HS-5 (cell line): ENCODE measurements around the gene AOC2.

Experiments
- DNase-seq: peaks from one replicate; pipeline ENCODE4 v3.0.0-alpha.2; 2012; ENCODE audit warnings: low read depth

AOC2 gene, protein sequence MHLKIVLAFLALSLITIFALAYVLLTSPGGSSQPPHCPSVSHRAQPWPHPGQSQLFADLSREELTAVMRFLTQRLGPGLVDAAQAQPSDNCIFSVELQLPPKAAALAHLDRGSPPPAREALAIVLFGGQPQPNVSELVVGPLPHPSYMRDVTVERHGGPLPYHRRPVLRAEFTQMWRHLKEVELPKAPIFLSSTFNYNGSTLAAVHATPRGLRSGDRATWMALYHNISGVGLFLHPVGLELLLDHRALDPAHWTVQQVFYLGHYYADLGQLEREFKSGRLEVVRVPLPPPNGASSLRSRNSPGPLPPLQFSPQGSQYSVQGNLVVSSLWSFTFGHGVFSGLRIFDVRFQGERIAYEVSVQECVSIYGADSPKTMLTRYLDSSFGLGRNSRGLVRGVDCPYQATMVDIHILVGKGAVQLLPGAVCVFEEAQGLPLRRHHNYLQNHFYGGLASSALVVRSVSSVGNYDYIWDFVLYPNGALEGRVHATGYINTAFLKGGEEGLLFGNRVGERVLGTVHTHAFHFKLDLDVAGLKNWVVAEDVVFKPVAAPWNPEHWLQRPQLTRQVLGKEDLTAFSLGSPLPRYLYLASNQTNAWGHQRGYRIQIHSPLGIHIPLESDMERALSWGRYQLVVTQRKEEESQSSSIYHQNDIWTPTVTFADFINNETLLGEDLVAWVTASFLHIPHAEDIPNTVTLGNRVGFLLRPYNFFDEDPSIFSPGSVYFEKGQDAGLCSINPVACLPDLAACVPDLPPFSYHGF

DNA sequence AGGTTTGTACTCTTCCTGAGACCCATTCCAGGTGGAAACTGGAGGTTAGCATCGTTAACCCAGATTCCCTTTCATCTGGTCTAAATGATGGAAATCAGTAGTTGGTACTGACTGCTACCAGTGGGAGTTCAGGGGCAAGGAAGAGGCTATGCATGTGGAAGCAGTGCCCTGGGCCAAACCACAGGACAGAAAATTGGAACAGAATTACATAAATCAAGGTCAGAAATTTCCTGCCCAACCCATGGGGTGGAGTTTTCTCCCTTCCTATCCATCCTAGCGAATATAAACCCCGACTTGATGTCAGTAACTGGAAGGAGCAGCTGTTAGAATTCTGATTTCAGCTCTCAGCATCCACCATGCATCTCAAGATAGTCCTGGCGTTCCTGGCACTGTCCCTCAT lies at the start of gene AOC2:
Gene AOC2, plus strand, starts transcription at position 310 of the 400 bp plus-strand sequence. Its CDS starts 47 bp downstream, at position 357.
- DNase-seq: no peak

DNA sequence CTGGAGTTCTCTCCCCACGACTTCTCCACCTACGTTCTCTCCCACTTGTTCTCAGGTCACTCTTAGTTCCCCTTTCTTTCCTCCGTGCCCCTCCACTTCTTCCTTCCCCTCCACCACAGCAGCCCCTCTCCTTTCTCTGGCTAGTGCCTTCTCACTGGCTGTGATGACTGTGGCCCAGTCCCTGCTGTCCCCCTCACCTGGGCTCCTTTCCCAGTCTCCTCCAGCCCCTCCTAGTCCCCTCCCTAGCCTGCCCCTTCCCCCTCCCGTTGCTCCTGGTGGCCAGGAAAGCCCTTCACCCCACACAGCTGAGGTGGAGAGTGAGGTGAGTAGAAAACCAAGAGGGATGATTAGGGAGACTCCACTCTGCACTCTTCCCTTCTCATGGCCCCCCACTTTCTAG lies 49.3 kb upstream of the AOC2 start:
- DNase-seq: no peak

DNA sequence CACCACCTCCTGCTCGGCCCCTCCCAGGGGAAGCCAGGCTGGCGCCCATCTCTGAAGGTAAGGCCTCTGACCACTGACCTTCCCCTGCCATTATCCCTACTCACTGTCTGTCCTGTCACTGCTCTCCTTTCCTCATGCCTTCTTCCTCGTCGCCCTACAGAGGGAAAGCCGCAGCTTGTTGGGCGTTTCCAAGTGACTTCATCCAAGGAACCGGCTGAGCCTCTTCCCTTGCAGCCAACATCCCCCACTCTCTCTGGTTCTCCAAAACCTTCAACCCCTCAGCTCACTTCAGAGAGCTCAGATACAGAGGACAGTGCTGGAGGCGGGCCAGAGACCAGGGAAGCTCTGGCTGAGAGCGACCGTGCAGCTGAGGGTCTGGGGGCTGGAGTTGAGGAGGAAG lies 48.9 kb upstream of the AOC2 start:
- DNase-seq: no peak

GRCh38 chr17:42796066-42796758 lies 48.2 kb upstream of the AOC2 start:
- no peak for DNase-seq

GRCh38 chr17:42797067-42798007 lies 47.0 kb upstream of the AOC2 start:
- no peak for DNase-seq

DNA sequence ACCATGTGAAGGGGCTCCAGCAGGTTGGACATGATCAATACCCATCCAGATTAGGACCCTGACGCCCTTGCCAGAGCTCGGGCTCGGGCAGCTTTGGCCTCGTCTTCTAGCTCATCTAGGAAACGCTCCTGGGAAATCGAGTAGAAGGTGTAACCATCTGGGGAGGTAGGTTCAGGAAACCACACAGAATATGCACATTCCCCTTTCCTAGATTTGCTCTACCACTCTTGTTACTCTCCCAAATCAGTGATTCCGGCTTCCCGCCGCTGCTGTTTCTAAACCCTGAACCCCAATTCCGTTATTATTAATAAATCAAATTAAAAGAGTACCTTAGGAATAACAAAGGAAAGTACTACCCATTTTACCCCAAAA lies 46.4 kb upstream of the AOC2 start:
- no peak for DNase-seq

- peak; percentile 53 for DNase-seq
Observed at GRCh38 chr17:42798383-42799380, 45.7 kb upstream of the AOC2 start, which contains the start of the genes CNTD1 and COA3. Gene CNTD1, plus strand, starts transcription at chr17:42798861. Its CDS starts 207 bp downstream, at chr17:42799068. Gene COA3, minus strand, starts transcription at chr17:42798704. Its CDS starts 23 bp downstream, at chr17:42798681.

DNA sequence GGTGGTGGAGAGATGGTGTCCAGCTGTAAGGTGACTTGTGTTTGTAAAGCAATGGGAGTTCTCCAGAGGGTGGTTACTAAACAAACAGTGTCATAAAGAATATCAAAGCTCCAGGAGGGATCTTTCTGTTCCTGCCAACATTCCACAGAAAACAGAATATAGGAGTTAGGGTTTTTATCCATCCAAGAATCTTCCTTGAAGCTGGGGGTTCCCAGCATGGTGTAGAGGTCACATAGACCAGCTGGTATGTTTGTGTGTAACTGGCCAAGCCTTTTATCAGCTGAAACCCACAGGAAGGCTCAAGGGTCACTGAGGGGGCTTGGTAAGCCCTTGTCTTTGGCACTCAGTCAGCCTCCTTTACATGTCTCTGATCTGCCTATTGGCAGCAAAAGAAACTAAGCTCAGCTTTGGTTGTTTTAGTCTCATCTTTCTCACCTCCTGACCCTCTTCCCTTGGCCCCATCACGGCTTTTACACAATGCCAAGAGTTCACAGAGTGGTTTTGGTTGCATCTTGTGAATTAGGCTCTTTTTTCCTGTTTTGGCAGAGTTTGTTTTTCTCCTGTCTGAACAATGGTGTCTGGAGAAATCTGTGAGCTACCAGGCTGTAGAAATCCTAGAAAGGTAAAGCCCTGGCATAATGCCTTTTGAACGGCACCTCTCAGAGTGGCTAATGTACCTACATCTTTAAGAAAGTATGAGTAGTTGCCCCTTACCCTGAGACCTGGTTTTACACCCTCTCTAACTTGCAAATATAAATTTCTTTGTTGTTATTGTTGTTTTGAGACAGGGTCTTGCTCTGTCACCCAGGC lies 41.1 kb upstream of the AOC2 start:
- DNase-seq: no peak

DNA sequence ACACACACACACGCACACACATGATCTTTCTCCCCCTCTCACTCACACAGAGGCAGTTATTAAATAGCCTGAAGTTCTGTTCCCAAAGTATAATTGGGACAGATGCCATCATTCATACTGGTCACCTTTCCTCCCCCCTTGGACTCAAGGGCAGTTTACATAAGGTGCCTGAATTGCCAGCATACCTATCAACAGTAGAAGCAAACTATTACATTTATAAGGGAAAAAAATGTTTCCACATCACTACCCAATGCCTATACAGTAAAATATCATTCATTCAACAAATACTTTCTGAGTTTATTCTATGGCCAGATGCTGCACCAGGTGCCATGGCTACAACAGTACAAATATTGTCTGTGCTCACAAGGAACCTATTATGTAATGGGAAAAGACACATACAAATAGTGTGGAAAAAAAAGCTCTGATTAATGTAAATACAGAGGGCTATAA lies 39.4 kb upstream of the AOC2 start:
- DNase-seq: no peak

DNA sequence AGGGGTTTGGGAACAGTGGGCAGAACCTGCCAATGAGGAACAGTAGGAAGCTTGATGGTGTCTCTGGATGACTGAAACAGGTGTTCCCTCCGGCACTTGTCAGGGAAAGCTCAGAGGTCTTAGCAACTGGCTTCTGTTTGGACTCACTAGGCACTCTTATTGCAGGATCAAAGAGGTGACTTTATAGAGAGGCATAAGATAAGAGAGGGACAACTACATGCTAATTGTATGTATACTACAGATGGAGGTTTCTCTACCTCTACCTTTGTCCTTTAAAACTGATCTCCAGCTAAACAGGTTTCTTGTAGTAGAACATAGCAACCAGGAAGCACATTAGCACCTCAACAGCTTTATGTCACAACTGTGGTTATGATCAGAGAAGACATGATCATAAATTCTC lies 38.1 kb upstream of the AOC2 start:
- DNase-seq: no peak

GRCh38 chr17:42809250-42809649 lies 35.1 kb upstream of the AOC2 start:
- peak; percentile 61 for DNase-seq

- peak; percentile 93 for DNase-seq
Observed at GRCh38 chr17:42814633-42815399, 29.6 kb upstream of the AOC2 start.

GRCh38 chr17:42817866-42818265 lies 26.5 kb upstream of the AOC2 start:
- DNase-seq: peak; percentile 77

- no peak for DNase-seq
Observed at GRCh38 chr17:42818379-42818778, 26.0 kb upstream of the AOC2 start.

DNA sequence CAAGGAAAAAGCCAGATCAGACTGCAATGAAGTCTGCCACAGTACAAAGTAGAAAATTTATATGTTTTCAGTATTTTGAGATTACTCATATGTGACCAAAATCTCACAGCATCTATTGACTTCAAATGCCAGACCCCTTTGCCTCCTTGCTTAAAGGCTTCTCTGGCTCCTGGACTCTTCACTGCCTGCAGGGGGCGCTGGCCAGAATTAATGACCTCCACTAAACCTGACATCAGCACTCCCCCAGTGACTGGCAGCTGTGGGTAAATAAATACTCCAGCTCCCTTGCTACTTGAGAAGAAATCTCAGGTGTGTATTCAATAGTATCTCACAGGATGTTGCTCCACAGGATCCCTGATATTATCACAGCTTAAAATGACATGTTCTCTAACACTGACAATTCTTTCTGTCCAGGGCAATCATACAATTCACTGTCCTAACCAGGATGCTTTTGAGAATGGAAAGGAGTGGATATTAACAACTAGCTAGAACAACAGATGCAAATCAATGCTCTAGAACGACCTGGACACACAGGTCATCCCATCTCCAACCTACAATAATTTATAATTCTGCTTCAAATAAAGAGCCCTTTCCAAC lies 24.3 kb upstream of the AOC2 start:
- DNase-seq: no peak

GRCh38 chr17:42821176-42821575 lies 23.2 kb upstream of the AOC2 start:
- no peak for DNase-seq

DNA sequence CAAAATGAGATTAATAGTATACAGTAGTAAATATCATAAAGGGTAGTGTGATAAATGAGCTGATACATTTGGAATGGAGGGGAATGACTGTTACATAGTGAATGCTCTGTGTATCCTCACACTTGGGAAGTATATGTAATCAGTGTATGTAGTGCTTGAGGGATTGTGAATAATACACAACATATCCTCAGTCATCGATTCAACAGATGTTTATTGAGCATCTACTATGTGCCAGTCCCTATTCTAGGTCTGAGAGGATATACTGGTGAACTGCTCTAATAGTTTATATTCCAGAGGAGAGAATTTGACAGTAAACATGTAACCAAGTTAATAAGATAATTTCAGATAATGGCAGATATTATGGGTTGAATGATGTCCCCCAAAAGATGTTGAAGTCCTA lies 16.9 kb upstream of the AOC2 start:
- no peak for DNase-seq

DNA sequence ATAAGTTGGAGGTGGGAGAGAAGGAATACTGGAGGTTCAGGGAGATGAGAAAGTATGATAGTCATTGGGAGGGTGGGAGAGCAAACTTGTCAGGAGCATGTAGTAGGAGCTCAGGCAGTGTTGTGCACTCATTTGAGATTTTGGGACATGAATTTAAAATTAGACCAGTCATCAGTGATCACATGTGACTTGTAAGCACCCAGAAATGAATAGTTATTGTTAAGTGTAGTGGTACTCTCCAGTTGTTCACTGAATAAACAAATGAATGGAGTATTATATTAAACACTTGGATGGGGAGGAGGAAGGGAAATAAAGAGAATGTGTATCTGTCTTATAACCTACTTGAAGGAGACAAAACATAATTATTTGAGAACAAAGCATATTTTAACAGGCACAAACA lies 13.4 kb upstream of the AOC2 start:
- DNase-seq: no peak
